HG03159 (cell line): ENCODE results near the gene GP5.

Experiments used
- ATAC-seq: cut with Tn5 transposase; IDR thresholded peaks from one replicate; pipeline ENCODE4 v1.9.1; 2021; ENCODE audit warnings: mild to moderate bottlenecking, moderate library complexity; ENCODE audit not compliant: unreplicated experiment

The GP5 gene

GRCh38 chr3:194397757-194398312, 1.2 kb downstream of the GP5 start:
- ATAC-seq = no peak

DNA sequence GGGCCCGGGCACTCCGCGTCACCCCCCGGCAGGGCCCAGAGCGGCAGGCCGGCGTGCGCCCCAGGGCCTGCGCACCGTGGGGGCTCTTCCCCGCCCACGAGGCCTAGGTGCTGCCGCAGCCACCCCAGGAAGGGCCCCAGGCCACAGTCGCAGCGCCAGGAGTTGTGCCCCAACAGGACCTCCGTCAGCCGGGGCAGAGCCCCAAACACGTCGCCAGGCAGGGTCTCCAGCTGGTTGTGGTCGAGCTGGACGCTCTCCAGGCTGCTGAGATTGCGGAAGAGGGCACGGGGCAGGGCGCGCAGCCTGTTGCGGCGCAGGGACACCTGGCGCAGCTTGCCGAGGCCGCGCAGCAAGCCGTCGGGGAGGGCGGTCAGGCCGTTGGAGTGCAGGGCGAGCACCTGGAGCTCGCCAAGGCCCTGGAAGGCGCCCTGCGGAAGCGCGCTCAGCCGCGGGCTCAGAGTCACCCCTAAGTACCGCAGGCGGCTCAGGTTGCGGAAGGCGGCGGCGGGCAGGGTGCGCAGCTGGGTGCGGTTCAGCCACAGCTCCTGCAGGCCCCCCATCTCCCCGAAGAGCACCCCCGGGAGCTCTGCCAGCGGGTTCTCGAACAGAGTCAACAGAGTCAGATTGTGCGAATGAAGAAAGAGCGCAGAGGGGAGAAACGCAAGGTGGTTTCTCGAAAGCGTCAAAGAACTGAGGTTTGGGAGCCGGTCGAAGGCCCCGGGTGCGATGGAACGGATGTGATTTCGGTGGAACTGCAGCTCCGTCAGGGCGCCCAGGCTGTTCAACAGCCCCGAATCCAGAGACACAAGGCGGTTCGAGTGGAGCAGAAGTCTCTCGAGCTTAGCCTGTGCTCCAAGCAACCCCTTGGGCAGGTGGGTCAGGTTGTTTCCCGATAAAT, 2.0 kb downstream of the GP5 start:
- ATAC-seq = no peak

DNA sequence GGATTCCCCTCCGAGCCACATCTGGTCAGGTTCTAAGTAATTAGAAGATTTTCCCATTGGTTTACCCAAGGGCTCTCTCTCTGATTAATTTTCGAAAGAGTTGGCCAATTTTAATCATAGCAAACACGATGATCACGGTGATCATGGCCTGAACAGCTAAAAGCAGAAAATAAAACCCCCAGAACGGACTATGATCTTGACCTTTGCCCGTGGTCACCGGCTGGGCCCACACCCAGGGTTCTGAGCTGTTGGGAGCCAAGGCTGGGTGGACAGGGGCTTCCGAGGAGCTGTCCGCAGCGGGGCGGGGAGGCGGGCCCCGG, 2.6 kb downstream of the GP5 start:
- ATAC-seq = no peak

GRCh38 chr3:194395778-194396538, 3.1 kb downstream of the GP5 start:
- ATAC-seq = no peak

DNA sequence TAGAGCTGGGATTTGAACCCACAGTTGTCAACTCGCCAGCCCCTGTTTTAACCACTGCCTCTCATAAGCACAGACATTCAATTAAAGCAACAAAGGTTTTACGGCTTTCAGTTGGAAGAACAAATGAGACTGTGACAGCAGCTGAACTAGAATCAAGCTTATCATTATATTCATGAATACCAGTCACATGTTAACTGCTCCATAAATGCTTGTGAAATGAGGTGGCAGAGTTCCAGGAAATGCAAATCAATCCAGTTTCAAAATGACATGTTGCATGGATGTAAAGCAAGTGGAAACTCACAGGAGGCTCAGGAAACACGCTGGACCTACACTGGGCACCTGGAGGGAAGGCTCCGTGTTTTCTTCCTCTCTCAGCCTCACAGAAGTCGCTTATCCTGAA, 3.9 kb downstream of the GP5 start:
- no peak for ATAC-seq

GRCh38 chr3:194392576-194392975, 6.5 kb downstream of the GP5 start:
- ATAC-seq = no peak

DNA sequence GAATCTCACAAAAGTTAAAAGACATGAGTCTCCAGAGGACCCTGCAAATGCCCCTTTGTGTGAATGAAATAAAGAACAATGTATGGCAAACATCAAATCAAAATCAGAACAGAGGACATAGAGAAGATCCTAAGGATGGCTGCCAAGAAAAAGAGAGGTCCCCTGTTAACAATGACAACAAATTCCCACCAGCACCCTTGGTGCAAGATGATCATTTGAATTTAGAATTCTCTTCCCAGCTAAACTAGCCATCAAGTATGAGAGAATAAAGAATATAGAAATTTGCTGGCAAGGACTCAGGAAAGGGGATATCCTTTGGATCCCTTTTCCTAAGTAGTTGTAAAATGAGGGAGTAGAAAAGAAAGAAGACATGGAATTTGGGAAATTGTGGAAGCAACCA, 8.2 kb downstream of the GP5 start:
- ATAC-seq = no peak

DNA sequence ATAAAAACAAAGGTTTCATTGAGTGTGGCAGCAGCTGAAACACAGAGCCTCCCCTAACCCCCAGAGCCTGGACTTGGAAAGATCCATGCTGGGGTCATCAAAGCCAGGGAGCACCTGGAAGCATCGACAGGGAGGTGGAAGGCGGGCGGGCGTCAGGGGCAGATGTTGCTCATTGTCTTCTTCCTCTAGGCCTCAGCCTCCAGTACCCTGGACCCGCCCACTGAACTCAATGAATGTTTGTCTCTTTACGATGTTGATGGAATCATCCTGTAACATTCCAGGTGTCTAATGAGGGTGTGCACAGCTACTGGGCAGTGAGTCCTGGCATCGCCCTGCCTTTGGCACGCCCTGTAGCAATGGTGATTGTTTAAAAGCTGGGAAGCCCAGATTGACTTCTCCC, 9.8 kb downstream of the GP5 start:
- ATAC-seq = no peak

DNA sequence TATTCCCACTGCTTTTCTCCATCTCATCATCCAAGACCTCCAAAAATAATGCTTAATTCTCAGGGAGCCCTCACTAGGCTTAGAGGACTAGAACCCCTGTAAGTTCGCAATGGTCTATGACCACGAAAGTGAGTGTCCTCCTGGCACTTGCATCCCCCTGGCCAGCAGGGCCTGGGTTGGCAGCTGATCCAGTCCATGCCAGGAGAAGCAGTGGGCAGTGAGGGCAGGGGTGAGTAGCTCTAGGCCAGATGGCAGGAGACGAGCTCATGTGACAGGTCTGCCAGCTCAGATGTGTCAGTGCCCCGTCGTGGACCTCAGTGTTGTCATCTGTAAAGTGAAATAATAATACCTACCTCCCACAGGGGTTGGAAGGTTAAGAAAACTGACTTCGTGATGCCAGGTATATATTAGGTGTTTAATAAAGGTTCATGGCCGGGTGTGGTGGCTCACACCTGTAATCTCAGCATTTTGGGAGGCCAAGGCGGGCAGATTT, 11.1 kb downstream of the GP5 start:
- ATAC-seq = no peak

DNA sequence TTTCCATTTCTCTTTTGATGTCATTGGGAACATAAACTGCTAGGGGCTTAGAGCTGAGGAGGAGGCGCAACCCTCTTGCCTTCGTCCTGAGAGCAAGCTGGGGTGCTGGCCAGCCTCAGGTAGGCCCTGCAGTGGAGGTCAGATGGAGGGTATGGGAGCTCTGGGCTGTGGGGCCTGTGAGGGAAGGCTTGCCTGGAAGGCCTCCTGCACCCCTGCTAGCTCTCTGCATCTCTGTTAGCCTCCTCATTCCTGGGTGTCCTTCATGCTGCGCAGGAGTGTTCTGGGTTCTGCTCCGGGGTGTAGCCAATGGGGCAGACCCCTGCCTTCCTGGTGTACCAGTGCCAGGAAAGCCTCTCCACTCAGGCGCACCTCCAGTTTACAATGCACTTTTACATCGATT, 11.8 kb downstream of the GP5 start:
- ATAC-seq = no peak

- no peak for ATAC-seq
These were observed 12.4 kb downstream of the GP5 start for GRCh38 chr3:194386648-194387047.

DNA sequence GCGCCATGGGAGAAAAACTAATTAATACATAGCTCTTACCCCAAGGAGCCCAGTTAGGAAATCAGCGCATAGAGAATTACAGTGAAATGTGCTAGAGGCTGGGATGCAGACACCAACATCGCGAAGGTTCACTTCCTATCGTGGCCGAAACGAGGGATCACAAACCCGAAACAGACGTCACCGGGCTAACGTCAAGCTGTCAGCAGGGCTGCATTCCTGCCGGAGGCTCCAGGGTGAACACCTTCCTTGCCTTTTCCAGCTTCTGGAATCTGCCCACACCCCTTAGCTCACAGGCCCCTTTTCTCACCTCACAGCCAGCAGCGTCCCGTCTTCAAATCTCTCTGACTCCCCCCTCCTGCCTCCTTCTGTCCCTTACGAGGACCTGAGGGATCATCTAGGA, 13.0 kb downstream of the GP5 start:
- ATAC-seq = no peak

- no peak for ATAC-seq
These were observed 14.5 kb downstream of the GP5 start for GRCh38 chr3:194384569-194385001.

DNA sequence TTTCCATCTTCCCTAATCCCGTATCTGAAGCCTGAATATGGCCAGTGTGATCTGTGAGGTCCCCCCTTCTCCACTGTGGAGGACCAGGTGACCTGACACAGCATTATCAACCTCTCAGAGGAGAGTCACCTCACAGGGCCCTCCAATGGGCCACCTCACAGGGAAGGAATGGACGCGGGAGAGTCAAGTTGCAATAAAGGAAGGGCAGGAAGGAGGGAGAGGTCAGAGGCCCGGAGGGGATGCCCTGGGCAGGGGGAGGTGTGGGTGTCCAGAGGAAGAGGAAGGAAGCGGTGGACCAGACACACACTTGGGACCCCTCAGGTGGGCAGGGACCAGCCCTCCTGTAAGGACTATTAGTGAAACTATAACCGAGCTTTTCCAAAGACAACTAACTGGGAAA, 14.9 kb downstream of the GP5 start:
- no peak for ATAC-seq

- ATAC-seq = no peak
These were observed 15.7 kb downstream of the GP5 start for GRCh38 chr3:194383276-194383940.

- no peak for ATAC-seq
These were observed 16.2 kb downstream of the GP5 start for GRCh38 chr3:194382892-194383223.

DNA sequence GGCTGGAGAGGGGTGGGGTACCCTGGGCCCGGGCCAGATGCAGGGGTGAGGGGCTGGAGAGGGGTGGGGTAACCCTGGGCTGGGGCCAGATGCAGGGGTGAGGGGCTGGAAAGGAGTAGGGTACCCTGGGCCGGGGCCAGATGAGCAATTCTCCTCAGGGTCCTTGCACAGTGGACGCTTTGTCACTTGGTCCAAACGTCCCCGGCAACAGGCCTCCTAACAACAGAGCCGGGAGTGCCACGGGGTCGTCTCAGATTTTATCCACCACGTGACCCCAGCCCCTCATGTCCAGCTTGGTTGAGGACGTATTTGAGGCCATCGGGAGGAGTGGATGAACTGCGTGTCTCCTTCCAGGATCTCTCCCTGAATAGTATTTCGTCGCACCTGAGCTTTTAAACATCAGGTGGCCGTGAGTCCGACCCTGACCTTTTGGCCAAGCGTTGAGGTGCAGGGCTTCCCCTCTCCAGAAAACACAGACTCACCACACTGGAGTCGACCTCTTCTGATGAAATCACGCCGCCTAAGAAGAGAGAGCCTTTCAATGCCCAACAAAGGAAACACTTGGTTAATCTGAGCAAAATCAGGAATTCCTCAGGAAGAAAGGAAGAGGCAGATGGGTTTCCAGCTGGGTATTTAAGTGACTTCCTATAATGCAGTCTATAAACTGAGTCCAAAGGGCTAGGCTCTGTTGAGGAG, 16.7 kb downstream of the GP5 start:
- no peak for ATAC-seq

DNA sequence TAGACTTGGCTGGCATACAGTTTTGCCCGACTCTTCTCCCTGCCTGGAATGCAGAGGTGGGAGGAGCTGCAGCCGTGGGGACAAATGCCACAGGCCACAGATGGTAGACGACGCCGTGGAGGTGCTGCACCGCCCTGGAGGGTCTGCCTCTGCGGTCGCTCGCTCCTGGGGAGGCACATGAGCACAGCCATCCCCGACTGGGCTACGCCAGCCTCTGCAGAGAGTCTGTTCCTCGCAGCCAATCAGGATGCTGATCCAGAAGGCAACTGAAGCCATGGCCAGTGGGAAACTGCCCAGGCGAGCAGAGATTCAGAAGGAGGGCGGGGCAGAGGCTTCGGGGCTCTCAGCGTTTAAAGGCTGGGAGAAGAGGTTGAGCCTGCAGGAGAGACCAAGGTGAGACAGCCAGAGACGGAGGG, 17.6 kb downstream of the GP5 start:
- ATAC-seq = no peak

DNA sequence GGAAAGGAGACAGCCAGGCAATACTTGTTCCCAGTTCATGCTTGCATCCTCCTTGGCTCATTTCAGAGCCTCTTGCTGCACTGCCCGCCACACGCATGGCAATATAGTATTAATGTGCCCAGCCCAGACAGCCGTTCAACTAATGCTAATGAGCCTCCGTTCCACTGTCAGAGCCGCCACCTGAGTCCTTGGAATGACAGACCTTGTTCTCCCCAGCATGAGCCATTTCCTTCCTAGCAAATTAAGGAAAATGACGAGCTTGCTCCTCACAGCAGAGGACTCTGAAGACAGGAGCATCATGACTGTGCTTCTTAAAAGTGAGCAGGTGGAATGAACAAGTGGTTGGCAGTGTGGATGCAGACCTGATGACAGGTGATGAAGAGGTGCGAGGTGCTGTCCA, 18.7 kb downstream of the GP5 start:
- ATAC-seq = no peak

DNA sequence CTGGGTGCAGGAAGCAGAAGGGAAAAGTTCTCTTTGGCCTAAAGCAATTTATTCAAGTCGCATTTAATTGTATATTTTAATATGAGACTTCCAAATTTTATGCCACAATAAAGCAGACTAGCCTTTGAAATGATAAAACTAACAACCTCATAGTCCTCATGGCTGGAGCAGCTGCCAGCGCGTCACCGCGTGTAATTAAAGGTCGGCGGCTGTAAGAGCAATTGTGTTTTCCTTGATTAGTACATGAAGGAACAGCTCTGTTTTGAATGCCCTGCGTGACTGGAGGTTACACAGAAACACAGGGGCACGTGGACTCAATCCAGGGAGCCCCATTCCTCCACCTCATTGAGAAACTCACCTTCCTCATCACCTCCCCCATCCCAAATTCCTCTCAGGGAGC, 19.4 kb downstream of the GP5 start:
- ATAC-seq = no peak

- ATAC-seq = no peak
These were observed 19.8 kb downstream of the GP5 start for GRCh38 chr3:194379231-194379630.
